CD4-positive, alpha-beta T cell treated with Interleukin-12 subunit alpha and Interleukin-12 subunit beta, for 1 hour (primary cell): Measurements from ENCODE around the gene C11orf65.

Experiments
- DNase-seq: peaks from one replicate; pipeline ENCODE4 v3.0.0-alpha.2; 2020

C11orf65 gene

DNA sequence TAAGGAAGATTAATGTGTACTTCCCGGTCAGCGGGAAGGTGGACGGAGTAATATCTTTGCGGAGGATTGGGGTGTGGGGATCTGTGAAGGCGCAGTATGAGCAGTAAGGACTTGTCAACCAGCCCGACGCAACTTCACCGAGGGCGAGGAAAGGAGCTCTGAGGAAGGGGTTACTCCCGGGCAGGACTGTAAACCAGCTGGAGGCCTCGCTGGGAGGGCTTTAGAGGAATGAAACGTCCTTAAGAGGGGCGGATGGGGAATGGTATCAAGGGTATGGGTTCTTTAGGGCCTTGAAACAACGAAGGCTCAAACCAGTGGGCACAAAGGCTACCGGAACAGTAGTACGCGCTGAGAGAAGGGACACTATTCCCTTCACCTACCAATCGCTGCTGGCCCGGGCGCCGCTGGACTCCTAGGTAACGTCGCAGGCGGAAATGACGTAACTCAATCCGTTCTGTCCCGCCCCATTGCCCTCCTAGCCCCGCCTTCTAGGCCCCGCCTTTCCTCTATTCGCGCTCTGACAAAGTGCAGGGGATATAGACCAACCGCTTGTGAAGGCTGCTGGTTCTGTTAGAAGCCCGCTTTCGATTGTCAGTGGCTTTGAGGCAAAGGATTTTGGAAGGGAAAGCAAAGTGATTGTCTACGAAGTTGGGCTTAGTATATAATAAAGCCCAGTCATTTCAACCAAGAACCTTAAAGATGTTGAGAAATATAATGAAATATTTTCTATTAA, at the start of gene C11orf65:
TSS of gene C11orf65 (minus strand) at position 439 of the 733 bp plus-strand sequence. CDS start 5,970 bp downstream, outside the sequence.
- peak; percentile 97 for DNase-seq

DNA sequence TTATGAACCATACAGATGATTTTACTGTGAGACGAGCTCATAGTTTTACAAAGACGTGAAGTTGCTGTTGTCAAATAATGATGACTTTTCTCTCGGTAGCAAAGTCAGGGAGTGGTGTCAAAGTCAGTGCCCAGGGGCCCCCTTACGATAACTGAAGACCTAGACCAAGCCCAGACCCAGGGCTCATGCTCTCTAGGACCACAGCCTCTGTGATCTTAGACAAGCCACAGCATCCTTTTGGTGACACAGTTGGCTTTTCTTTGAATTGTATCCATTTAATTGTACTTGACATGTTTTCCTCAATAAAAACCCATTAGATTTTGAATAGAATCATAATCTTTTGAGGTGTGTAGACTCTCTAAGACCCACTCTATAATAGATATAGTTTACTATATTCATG, 48.8 kb upstream of the C11orf65 start:
- no peak for DNase-seq

GRCh38 chr11:108512708-108513107, 45.4 kb upstream of the C11orf65 start:
- DNase-seq = no peak

- no peak for DNase-seq
Measured at GRCh38 chr11:108511851-108512474, 44.6 kb upstream of the C11orf65 start.

- DNase-seq = no peak
Measured at GRCh38 chr11:108508653-108509593, 41.6 kb upstream of the C11orf65 start.

GRCh38 chr11:108501396-108501795, 34.1 kb upstream of the C11orf65 start:
- no peak for DNase-seq

- no peak for DNase-seq
Measured at GRCh38 chr11:108500721-108501120, 33.4 kb upstream of the C11orf65 start.

GRCh38 chr11:108500169-108500568, 32.8 kb upstream of the C11orf65 start:
- no peak for DNase-seq

- DNase-seq = no peak
Measured at GRCh38 chr11:108498816-108499408, 31.6 kb upstream of the C11orf65 start.

DNA sequence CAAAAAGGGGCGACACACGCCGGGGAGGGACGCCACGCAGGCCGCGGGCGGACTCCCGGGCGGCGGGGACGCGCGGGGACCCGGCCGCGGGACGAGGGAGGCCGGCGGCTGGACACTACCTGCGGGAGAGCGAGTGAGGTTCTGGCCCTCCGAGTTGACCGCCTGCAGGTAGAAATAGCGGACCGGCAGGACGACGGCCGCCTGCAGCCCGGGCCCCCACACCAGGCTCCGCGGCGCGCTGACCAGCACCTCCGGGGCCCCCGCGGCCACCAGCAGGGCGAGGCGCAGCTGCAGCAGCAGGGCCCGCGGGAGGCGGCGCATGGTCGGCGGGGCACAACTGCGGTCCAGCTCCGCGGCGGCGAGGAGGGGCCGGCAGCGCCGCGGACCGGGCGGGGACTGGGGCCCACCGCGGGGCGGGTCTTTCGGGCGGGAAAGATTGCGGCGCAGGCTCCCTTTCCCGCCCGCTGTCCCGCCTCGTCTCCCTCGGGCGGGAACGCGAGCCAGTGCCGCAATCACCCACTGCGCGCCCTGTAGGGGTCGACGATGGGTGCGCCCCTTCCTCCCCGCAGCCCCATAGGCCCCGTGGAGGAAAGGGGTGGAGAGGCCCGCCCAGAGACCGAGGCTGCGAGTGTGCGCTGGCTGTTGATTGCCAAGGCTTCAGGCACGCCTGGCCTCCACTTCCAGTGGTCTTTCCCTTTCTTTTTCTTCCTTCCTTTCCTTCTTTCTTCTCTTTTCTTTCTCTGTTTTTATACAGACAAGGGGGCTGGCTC, 30.9 kb upstream of the C11orf65 start, which contains the start of gene POGLUT3:
TSS of gene POGLUT3 (minus strand) at position 339 of the 770 bp plus-strand sequence. CDS start at position 321, 18 bp downstream.
- peak; percentile 45 for DNase-seq

GRCh38 chr11:108497317-108498045, 30.2 kb upstream of the C11orf65 start:
- DNase-seq = peak; percentile 76

DNA sequence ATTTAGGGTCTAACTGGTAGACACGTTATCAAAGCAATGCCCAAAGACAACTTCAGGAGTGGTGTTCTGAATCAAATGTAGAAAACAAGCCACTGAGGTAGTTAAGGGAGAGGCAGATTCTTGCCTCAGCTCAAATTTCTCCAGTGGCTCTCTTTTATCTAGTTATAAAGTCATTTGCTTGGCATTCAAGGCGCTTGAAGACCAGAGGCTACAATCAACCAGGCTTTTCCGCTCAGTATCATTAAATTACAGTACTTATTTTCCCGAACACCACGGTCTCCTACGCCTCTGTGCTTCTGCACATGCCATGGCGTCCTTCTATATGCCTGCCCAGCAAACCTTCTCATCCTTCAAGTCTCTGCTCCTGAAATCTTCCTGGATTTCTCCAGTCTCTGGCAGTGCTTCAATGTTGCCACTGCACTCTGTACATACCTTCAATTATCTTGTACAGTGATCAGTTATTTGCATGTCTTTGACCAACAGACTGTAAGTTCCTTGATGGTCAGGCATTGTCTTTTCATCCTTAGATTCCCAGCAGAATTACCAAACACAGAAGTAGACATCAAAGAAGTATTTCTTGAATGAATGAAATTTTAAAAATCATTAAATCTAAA, 29.4 kb upstream of the C11orf65 start:
- DNase-seq = no peak

- DNase-seq = no peak
Measured at GRCh38 chr11:108495326-108495725, 28.0 kb upstream of the C11orf65 start.

- DNase-seq = no peak
Measured at GRCh38 chr11:108494182-108494581, 26.9 kb upstream of the C11orf65 start.

DNA sequence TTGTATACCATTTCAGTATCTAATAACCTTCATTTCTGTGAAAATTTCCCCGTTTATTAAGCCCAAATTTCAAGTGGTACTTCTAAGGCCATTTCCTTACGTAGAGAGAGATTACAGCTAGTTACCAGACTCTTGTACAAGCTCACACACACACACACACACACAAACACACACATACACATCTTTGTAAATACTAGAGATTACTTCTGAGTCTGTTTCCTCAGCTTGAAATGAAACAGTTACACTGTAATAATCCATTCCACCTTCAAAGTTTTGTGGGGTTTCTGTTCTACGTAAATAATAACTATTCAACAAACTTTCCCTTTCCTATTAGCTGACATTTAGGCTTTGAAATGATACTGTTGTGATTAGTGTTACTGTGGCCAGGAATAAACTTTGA, 24.6 kb upstream of the C11orf65 start:
- no peak for DNase-seq

GRCh38 chr11:108486828-108487227, 19.5 kb upstream of the C11orf65 start:
- DNase-seq = no peak

DNA sequence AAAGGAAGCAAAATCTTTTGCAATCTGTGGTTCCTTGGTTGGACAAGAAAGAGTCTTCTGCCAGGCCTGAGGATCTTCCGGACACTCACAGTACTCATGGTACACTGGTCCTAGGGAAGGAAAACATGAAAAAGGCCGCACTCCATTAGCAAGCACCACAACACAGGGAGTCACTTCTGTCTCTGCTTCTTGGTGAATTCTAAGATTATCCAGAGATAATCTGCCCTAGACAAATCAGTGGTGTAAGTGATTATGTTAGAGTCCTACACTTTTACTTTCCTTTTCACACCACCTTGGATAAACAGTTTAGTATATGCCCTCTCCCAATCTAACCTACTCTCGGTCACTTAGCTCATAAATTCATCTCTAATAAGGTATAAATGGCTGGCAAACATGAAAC, 19.0 kb upstream of the C11orf65 start:
- no peak for DNase-seq

DNA sequence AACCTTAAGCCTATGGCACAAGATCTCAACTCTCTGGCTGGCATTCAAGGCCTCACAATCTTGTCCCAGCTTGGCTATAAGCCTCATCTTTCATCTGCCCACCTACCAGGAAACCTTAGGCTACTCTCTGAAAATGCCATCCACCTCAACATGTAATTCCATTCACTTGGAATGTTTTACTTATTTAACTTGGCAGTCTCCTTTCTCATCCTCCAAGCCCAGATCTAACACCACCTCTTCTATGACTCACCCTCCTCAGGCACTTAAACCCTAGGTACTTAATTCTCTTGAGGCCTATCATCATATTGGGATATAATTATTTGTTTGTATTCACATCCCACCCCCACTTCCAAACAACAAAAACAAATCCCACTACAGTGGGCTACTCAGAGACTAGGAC, 15.8 kb upstream of the C11orf65 start:
- no peak for DNase-seq

DNA sequence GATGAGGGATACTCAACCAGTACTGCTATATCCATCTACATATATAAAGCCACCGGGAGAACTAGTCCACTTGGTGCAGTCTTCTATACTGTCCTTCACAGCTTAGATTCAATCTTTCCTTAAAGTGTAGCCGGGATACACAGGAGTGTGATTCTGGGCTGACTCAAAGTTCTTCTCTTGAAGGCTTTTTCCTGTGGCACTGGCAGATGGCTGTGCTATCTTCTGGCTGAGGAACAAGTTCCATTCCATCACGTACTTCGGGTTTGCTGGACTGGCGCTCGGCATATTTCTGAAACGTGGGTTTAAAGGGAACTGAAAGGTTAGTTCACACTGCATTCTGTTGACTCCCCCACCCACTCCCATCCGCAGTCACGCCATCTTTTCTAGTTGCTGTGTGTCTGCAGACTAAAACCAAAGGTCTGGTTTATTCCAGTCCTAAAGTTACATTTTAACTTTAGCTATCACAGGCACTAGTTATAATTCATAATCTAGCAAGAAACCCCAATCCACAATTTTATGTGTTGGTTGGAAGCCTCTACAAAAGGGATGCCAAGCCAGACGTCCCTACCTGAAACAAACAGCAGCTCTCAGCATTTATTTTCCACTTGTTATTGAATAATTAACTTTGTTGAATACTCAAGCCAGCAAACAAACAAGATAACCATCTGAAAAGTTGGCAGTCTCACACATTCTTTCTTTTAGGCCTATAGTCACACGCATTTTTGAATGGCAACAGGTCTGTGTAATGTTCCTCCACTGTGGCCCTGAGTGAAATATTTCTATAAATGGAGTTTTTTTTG, 7.5 kb upstream of the C11orf65 start:
- DNase-seq = no peak

GRCh38 chr11:108472681-108473080, 5.4 kb upstream of the C11orf65 start:
- DNase-seq = no peak
